GM12878 (cell line): Measurements from ENCODE around the gene TESK2. TPM values are rescaled to one million over a fixed set of nuclear protein-coding genes. Genes with fewer than 3 reads are reported as not detected.
A peak's percentile ranks its signal among the peaks of the same experiment; 100 is the strongest.

Experiments used
- BHLHE40 ChIP-seq, 2 experiments: fragments of 450-650 bp in 1 of 2; IDR thresholded peaks; 2 replicates each; pipeline ENCODE4 v1.6.1; 2011 to 2017; ENCODE audit warnings: low read depth in 2 of 2, borderline replicate concordance in 1 of 2, improper control_type of control experiment in 1 of 2, low read length in 1 of 2, mild to moderate bottlenecking in 1 of 2
- CTCF ChIP-seq, 3 experiments: IDR thresholded peaks in 2 of 3; conservative IDR thresholded peaks in 1 of 3; 2 replicates each; pipeline ENCODE4 v1.5.1; 2011; ENCODE audit warnings: low read depth in 3 of 3, low read length in 3 of 3, mild to moderate bottlenecking in 3 of 3, control low read depth in 2 of 3, moderate library complexity in 2 of 3, inconsistent platforms in 1 of 3, mixed read lengths in 1 of 3; ENCODE audit not compliant: control insufficient read depth in 2 of 3, insufficient read depth in 1 of 3; ENCODE audit errors: extremely low read depth in 1 of 3
- EP300 ChIP-seq, 2 experiments: fragments of 150-350 bp in 1 of 2; IDR thresholded peaks; 2 replicates each; pipeline ENCODE4 v1.6.1; 2011 to 2012; ENCODE audit warnings: low read depth in 2 of 2, low read length in 2 of 2, borderline replicate concordance in 1 of 2, improper control_type of control experiment in 1 of 2, inconsistent platforms in 1 of 2; ENCODE audit not compliant: control insufficient read depth in 1 of 2
- HDAC6 ChIP-seq: fragments of 200-600 bp; sonication (generic); IDR thresholded peaks from one replicate; pipeline ENCODE4 v1.8.0; 2017; ENCODE audit warnings: antibody characterized with exemption; ENCODE audit not compliant: unreplicated experiment
- IRF4 ChIP-seq: IDR thresholded peaks from 2 replicates; pipeline ENCODE4 v1.6.1; 2011; ENCODE audit warnings: low read depth, low read length
- KAT2A ChIP-seq: conservative IDR thresholded peaks from 2 replicates; pipeline ENCODE4 v1.6.1; 2011; ENCODE audit warnings: low read depth, low read length; ENCODE audit not compliant: control insufficient read depth
- NR2C2 ChIP-seq: IDR thresholded peaks from 2 replicates; pipeline ENCODE4 v1.6.1; 2011; ENCODE audit warnings: borderline replicate concordance, low read depth; ENCODE audit not compliant: control insufficient read depth, insufficient read length
- PRDM15 ChIP-seq: fragments of 450-650 bp; formaldehyde crosslinking; IDR thresholded peaks from 2 replicates; pipeline ENCODE4 v1.4.0; 2020; ENCODE audit warnings: mild to moderate bottlenecking, moderate library complexity
- RBBP5 ChIP-seq: fragments of 200-600 bp; sonication (generic); conservative IDR thresholded peaks from 2 replicates; pipeline ENCODE4 v1.6.1; 2016
- RCOR1 ChIP-seq: conservative IDR thresholded peaks from 2 replicates; pipeline ENCODE4 v1.6.1; 2012; ENCODE audit warnings: low read depth, low read length, improper control_type of control experiment
- REST ChIP-seq: IDR thresholded peaks from 2 replicates; pipeline ENCODE4 v1.6.1; 2012; ENCODE audit warnings: mild to moderate bottlenecking, low read depth, low read length
- SIN3A ChIP-seq: IDR thresholded peaks from 2 replicates; pipeline ENCODE4 v1.6.1; 2012; ENCODE audit warnings: low read depth, low read length, improper control_type of control experiment
- SP1 ChIP-seq: IDR thresholded peaks from one replicate; pipeline ENCODE4 v1.6.1; 2011; ENCODE audit warnings: low read depth, low read length
- YBX1 ChIP-seq: fragments of 450-650 bp; IDR thresholded peaks from 2 replicates; pipeline ENCODE4 v1.6.1; 2016; ENCODE audit warnings: antibody characterized with exemption
- ZBTB4 ChIP-seq: fragments of 450-650 bp; formaldehyde crosslinking; IDR thresholded peaks from 2 replicates; pipeline ENCODE4 v1.4.0; 2022; ENCODE audit warnings: mild to moderate bottlenecking, moderate library complexity
- polyA plus RNA-seq, 11 experiments: library from polyadenylated mRNA; depleted of rRNA in 4 of 11; unstranded in 6 of 11; stranded (reverse) in 5 of 11; fragments of >200 nt; fragmentation: Nextera tagmentation in 4 of 11; fragmentation: Illumina TruSeq in 1 of 11; extraction: Ambion mirVana in 4 of 11; extraction: Trizol in 1 of 11; gene quantifications; 1 replicate in 1 of 11; 2 replicates in 10 of 11; pipeline versions ENCODE4 v1.2.1 to v1.2.3, GENCODE V29; 2011 to 2016; ENCODE audit warnings: inconsistent platforms in 2 of 11, missing spikeins in 2 of 11, low read depth in 1 of 11
- total RNA-seq, 4 experiments: library from RNA; depleted of rRNA in 3 of 4; stranded (reverse); fragments of >200 nt in 3 of 4; fragmentation: Illumina TruSeq in 1 of 4; extraction: Trizol in 1 of 4; gene quantifications; 2 replicates each; pipeline versions ENCODE4 v1.2.1 to v1.2.3, GENCODE V29; 2013 to 2021

The TESK2 gene
- total and polyA plus RNA-seq, 10 of the 15 experiments (the other 5 are each of a cell fraction or from before 2014, with no cell fraction given): 2.2 to 10.0 (median 5.7) TPM

- no peak for TF ChIP-seq PRDM15
- no peak for TF ChIP-seq HDAC6
- TF ChIP-seq KAT2A: no peak
- TF ChIP-seq RBBP5: no peak
- no peak for TF ChIP-seq NR2C2
- 0 out of 2 replicates have a peak, but pooled peaks have one; percentile 44 for TF ChIP-seq RCOR1
- no peak for TF ChIP-seq REST
- peak; percentile 93 for TF ChIP-seq SP1
- TF ChIP-seq CTCF (IDR thresholded peaks at IDR 0.05 in 2 of 3, conservative IDR thresholded peaks at IDR 0.05 in 1 of 3; ENCODE audit: control insufficient read depth in 2 of 3, extremely low read depth in 1 of 3, insufficient read depth in 1 of 3, low read depth in 3 of 3, low read length in 3 of 3): peak in 1 of 3 experiments; percentile 14; a peak in 1 of 6 replicates
- peak; percentile 18 to 23; a peak in 1 of 4 replicates for TF ChIP-seq BHLHE40 (IDR thresholded peaks at IDR 0.05; ENCODE audit: borderline replicate concordance in 1 of 2, low read depth in 2 of 2, low read length in 1 of 2)
- no peak for TF ChIP-seq ZBTB4 (CRISPR knock-in tag)
- TF ChIP-seq EP300 (IDR thresholded peaks at IDR 0.05; ENCODE audit: borderline replicate concordance in 1 of 2, control insufficient read depth in 1 of 2, low read depth in 2 of 2, low read length in 2 of 2): no peak
- no peak for TF ChIP-seq IRF4
- TF ChIP-seq SIN3A: no peak
- TF ChIP-seq YBX1: no peak
These were observed at the start of gene TESK2 (continued) for GRCh38 chr1:45490626-45491486.
